Stimulated activated CD4-positive, alpha-beta T cell treated with anti-CD3 and anti-CD28 coated beads, Interleukin-4, amount 100 ng/mL, for 48 hours (primary cell): ENCODE measurements around the gene PRKRA.
"Not testable (repeated sequence)": the region's sequence is repeated elsewhere in the genome, so short reads cannot be mapped to it uniquely, and the experiment has no call there.

Experiments used
- DNase-seq, 2 donors: peaks; one replicate each; pipeline ENCODE4 v3.0.0-alpha.2; 2020; ENCODE audit warnings: low read depth in 2 of 2

PRKRA gene

DNA sequence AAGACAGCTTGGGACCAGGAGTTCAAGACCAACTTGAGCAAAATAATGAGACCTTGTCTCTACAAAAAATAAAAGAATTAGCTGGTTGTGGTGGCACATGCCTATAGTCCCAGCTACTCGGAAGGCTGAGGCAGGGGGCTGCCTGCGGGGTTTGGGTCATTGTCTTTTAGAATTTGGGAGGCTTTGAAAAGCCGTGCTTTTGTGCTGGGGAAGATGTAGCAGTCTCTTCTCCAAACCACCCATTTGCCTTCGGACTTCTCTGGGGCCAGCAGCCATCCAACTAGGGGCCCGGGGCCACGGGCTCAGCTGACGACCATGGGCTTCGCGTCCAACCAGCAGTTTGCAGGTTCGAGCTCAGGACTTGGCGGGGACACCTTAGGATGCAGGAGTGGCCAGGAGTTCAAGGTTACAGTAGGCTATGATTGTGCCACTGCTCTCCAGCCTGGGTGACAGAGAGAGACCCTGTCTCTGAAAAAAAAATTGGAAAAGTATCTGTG lies 6.5 kb upstream of the PRKRA start:
- no peak for DNase-seq

DNA sequence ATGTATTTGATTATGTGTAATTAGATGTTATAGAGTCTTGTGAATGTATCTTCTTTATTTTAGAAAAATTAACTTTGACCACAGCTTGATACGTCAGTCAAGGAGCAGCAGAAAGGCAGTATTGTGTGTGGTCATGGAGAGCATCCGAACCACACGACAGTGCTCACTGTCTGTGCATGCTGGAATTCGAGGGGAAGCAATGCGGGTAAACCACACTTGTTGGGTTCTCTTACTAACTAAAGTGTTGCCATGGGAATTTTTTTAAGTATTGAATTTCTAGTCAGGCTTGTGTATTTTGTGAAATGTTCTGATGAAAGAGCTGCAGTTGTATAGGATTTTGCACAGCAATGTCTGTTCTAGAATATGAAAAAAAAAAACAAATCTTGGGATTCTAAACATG lies 5.0 kb upstream of the PRKRA start:
- DNase-seq = no peak

GRCh38 chr2:178452870-178453269 lies 1.9 kb upstream of the PRKRA start:
- DNase-seq = no peak

GRCh38 chr2:178452334-178452733 lies 1.4 kb upstream of the PRKRA start:
- DNase-seq = no peak

DNA sequence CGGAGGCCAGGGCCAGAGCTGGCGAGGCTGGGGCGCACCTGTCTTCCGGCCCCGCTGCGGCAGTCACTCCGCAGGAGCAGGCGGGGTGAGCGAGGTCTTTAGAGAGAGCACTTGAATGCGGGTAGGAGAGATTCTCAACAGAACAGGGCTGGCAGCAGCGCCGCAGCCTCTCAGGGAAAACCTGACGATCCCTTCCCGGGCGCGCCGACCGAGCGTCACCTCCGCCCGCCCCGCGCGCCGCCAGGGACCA lies 526 bp downstream of the PRKRA start:
- no peak for DNase-seq

GRCh38 chr2:178449700-178450523 lies 1.1 kb downstream of the PRKRA start:
- peak in 1 of 2 donors; percentile 3 for DNase-seq

DNA sequence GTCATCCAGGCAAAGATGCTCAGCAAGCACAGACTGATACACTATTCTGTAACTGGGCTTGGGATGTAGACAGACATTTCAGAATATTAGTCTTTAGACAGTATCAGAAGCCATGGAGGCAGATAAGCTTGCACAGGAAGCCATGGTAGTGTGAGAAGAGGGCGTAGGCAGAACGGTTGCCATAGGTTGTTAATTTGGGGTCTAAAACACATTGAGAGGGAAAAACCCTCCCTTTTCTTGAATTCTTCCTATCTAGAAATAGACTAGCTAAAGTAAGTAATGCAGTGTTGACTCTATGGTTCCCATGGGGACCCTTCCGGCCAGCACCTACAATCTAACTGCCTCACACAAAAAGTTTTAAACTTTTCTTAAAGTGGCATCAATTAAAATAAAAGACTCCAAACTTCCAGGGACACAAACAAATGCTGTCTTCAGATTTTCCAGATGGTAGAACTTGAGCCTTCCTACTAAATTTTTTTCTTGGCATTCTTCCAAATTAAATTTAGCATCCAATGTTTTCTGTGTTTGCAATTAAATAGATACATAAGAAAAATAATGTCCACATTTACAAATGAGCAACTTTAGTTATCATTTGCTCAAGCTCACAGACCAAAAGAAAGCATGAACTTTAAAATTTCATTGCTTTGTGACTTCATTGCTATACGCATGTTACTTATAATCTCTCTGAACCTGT lies 1.9 kb downstream of the PRKRA start:
- DNase-seq = no peak

GRCh38 chr2:178441426-178441825 lies 9.5 kb downstream of the PRKRA start:
- no peak for DNase-seq

GRCh38 chr2:178436662-178437061 lies 14.3 kb downstream of the PRKRA start:
- DNase-seq = no peak

- no peak for DNase-seq
Observed at GRCh38 chr2:178429336-178429735, 21.6 kb downstream of the PRKRA start.

- DNase-seq = no peak
Observed at GRCh38 chr2:178428396-178428806, 22.6 kb downstream of the PRKRA start.

GRCh38 chr2:178427458-178427857 lies 23.5 kb downstream of the PRKRA start:
- DNase-seq = no peak

GRCh38 chr2:178426388-178426787 lies 24.6 kb downstream of the PRKRA start:
- DNase-seq = no peak

GRCh38 chr2:178425255-178425827 lies 25.6 kb downstream of the PRKRA start:
- no peak for DNase-seq

GRCh38 chr2:178423746-178424145 lies 27.2 kb downstream of the PRKRA start:
- DNase-seq = not testable (repeated sequence)

DNA sequence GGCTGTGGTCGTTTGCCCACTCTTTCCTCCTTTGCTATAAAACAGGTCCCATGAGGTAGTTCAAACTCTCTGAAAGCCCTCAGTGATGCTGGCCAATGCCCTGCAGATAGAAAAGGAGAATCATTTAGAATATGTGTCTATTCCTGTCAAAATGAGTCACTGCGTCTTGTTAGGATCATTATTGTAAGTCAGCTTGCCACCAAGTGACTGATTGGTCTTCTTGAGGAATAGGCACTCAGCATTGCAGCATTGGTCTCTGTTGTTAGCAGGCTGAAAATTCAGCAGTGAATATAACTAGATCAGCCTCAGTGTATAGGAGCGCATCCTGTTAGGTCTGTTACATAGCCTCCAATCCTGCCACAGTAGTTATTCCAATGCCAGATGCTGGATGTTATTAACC lies 28.9 kb downstream of the PRKRA start:
- no peak for DNase-seq

DNA sequence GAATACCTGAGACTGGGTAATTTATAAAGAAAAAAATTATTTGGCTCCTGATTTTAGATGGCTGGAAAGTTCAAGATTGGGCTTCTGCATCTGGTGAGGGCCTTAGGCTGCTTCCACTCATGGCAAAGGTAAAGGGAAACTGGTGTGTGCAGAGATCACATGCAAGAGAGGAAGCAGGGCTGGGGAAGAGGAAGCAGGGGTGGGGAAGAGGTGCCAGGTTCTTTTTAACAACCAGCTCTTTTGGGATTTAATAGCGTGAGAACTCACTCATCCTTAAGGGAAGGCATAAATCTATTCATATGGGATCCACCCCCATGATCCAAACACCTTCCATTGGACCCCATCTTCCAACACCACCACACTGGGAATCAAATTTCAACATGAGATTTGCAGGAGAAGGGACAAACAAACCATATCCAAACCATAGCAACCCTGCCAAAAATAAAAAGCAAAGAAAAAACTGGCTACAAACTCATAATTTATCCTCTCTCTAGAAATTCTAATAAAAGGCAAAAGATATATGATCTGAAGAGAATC lies 30.4 kb downstream of the PRKRA start:
- no peak for DNase-seq

- no peak for DNase-seq
Observed at GRCh38 chr2:178419123-178419522, 31.9 kb downstream of the PRKRA start.

DNA sequence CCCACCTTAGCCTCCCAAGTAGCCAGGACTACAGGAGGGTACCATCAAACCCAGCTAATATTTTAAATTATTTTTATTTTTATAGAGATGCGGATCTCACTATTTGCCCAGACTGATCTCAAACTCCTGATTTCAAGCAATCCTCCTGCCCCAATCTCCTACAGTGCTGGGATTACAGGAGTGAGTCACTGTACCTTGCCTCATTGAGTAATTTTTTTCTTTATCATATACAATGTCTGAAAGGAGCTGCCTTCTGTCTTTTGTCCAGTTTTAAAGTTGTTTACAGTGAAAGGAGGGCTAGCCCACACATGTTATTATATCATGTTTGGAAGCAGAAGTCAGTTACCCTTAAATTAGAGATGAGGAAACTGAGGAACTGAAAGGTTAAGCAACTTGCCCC lies 32.5 kb downstream of the PRKRA start:
- DNase-seq = no peak

- DNase-seq = no peak
Observed at GRCh38 chr2:178417916-178418315, 33.1 kb downstream of the PRKRA start.

DNA sequence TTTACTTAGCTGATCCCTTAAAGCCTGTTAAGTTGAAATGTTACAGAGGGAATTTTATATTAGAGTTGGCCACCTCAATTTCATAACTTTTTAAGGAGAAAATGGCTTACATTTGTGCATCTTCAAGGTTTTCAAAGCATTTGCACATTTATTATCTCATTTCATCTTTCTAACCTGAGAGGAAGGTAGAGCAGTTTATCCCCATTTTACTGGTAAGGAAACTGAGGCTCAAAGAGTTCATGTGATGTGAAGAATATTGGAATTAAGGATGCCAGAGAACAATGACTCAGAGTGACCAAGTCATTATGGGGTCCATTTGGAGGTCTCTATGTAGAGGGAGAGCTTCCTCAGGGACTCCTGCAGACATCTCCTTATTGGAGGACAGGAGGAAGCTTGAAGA lies 35.0 kb downstream of the PRKRA start:
- no peak for DNase-seq
